Right lobe of liver (tissue), 6 donors: ENCODE data around the gene NCBP1. TPM values are rescaled to one million over a fixed set of nuclear protein-coding genes. Genes with fewer than 3 reads are reported as not detected.
"Not testable (repeated sequence)": the region's sequence is repeated elsewhere in the genome, so short reads cannot be mapped to it uniquely, and the experiment has no call there.

Source experiments
- ATAC-seq, 4 donors: fragments of 200-7000 bp; cut with Tn5 transposase; one replicate each; pipeline ENCODE4 v1.9.1; 2020; ENCODE audit warnings: mild to moderate bottlenecking in 4 of 4, moderate library complexity in 4 of 4
- DNase-seq, 3 donors: peaks; one replicate each; pipeline ENCODE4 v3.0.0-alpha.2; 2020
- H3K27ac ChIP-seq, 3 donors: fragments of 200-600 bp; one replicate each; pipeline ENCODE4 v1.8.0; 2022
- H3K27me3 ChIP-seq, 2 donors: fragments of 200-600 bp; one replicate each; pipeline ENCODE4 v1.8.0; 2022
- H3K36me3 ChIP-seq, 4 donors: fragments of 200-600 bp; sonication (generic) in 1 of 4; one replicate each; pipeline versions ENCODE4 v1.5.1 to v1.8.0; 2017 to 2022; ENCODE audit warnings: control low read depth in 1 of 4
- H3K4me1 ChIP-seq, 4 donors: fragments of 200-600 bp; sonication (generic) in 1 of 4; one replicate each; pipeline versions ENCODE4 v1.5.1 to v1.8.0; 2017 to 2022; ENCODE audit warnings: control low read depth in 1 of 4
- H3K4me3 ChIP-seq, 3 donors: fragments of 200-600 bp; one replicate each; pipeline ENCODE4 v1.8.0; 2022
- H3K9me3 ChIP-seq, 4 donors: fragments of 200-600 bp; sonication (generic) in 1 of 4; one replicate each; pipeline versions ENCODE4 v1.5.1 to v1.8.0; 2017 to 2022; ENCODE audit warnings: control low read depth in 1 of 4
- POLR2A ChIP-seq: fragments of 450-650 bp; IDR thresholded peaks from one replicate; pipeline ENCODE4 v1.6.1; 2017; ENCODE audit warnings: antibody characterized with exemption, mild to moderate bottlenecking
- WGBS: methylation state at CpG from one replicate; pipeline ENCODE4 v1.1.6; 2018; ENCODE audit warnings: low coverage, low lambda C conversion rate; ENCODE audit not compliant: insufficient coverage; ENCODE audit errors: missing lambda C conversion rate; 5-methylcytosine and 5-hydroxymethylcytosine counted together
- intact Hi-C, 2 donors: fragments of 100-400 bp; cut with DNase I; formaldehyde crosslinking; loops; one replicate each; pipeline versions ENCODE4 v1.11.2 to v1.14.1; 2022
- total RNA-seq, 6 experiments: library from RNA; depleted of rRNA in 2 of 6; stranded (reverse); fragments of >200 nt in 2 of 6; fragmentation: NEBNext Ultra II Directional in 3 of 6; extraction: Animal tissue kit (Norgen Biotek cat#: 25700) in 3 of 6; gene quantifications; one replicate each; pipeline versions ENCODE4 v1.1.0 to v1.2.4, GENCODE V29; 2016 to 2023
- TF ChIP-seq, protein P1 (sequence below), 4 donors: fragments of 200-600 bp in 3 of 4; fragments of 450-650 bp in 1 of 4; IDR thresholded peaks; one replicate each; pipeline versions ENCODE4 v1.5.1 to v1.8.0; 2016 to 2022; ENCODE audit warnings: antibody characterized with exemption in 4 of 4, mild to moderate bottlenecking in 2 of 4
- donor health status: DM: no; HTN: yes; CAD: no.
- donor health status: DM: no; HTN: no; CAD: no.
- donor health status: DM: no; HTN: no; CAD: no.
- donor health status: DM: no; HTN: yes; CAD: no.
- donor health status: DM: no; HTN: yes; CAD: no.

The NCBP1 gene
- total RNA-seq, 6 experiments from 2014 or later = 10.9 to 15.3 (median 12.5) TPM

GRCh38 chr9:97696803-97697601 lies 63.4 kb downstream of the NCBP1 start, which contains the start of gene XPA:
Gene XPA (minus strand): TSS chr9:97697340. CDS start chr9:97697292, 48 bp downstream.
- ATAC-seq (peak; percentile 97 to 98 (median 98)), DNase-seq (peak; percentile 98 to 99 (median 98))
- peaks cover 0 to 37% (median 11%) of the 10 kb centered on the region in 4 donors for H3K4me1 ChIP-seq
- intact Hi-C loops = no loop called here
- peak within 1 kb of the TSS; percentile 79 to 91 (median 89) for H3K27ac ChIP-seq
- no peaks in the 10 kb centered on the region for H3K27me3 ChIP-seq
- TF ChIP-seq, protein P1, sequence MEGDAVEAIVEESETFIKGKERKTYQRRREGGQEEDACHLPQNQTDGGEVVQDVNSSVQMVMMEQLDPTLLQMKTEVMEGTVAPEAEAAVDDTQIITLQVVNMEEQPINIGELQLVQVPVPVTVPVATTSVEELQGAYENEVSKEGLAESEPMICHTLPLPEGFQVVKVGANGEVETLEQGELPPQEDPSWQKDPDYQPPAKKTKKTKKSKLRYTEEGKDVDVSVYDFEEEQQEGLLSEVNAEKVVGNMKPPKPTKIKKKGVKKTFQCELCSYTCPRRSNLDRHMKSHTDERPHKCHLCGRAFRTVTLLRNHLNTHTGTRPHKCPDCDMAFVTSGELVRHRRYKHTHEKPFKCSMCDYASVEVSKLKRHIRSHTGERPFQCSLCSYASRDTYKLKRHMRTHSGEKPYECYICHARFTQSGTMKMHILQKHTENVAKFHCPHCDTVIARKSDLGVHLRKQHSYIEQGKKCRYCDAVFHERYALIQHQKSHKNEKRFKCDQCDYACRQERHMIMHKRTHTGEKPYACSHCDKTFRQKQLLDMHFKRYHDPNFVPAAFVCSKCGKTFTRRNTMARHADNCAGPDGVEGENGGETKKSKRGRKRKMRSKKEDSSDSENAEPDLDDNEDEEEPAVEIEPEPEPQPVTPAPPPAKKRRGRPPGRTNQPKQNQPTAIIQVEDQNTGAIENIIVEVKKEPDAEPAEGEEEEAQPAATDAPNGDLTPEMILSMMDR (IDR thresholded peaks at IDR 0.05) = no peak
- peak; percentile 94 for TF ChIP-seq POLR2A
- WGBS = 0% methylated on average over 12 of the region's 82 CpGs
- no peaks in the 10 kb centered on the region for H3K9me3 ChIP-seq
- peaks cover 0 to 6% (median 2%) of the 10 kb centered on the region in 4 donors for H3K36me3 ChIP-seq
- H3K4me3 ChIP-seq = peak within 1 kb of the TSS; percentile 79 to 89 (median 88)

GRCh38 chr9:97697837-97698236 lies 64.2 kb downstream of the NCBP1 start:
- no peaks in the 10 kb centered on the region for H3K36me3 ChIP-seq
- ATAC-seq (no peak), DNase-seq (no peak)
- H3K4me3 ChIP-seq = peak overlapping the region in 1 of 3 donors; percentile 88
- H3K27ac ChIP-seq = peak overlapping the region; percentile 79 to 91 (median 89)
- 56% methylated on average over 1 of the region's 1 CpG for WGBS
- TF ChIP-seq POLR2A = no peak
- TF ChIP-seq, protein P1 (IDR thresholded peaks at IDR 0.05) = no peak
- no peaks in the 10 kb centered on the region for H3K27me3 ChIP-seq
- peaks cover 0 to 39% (median 12%) of the 10 kb centered on the region in 4 donors for H3K4me1 ChIP-seq
- intact Hi-C loops = no loop called here
- no peaks in the 10 kb centered on the region for H3K9me3 ChIP-seq

DNA sequence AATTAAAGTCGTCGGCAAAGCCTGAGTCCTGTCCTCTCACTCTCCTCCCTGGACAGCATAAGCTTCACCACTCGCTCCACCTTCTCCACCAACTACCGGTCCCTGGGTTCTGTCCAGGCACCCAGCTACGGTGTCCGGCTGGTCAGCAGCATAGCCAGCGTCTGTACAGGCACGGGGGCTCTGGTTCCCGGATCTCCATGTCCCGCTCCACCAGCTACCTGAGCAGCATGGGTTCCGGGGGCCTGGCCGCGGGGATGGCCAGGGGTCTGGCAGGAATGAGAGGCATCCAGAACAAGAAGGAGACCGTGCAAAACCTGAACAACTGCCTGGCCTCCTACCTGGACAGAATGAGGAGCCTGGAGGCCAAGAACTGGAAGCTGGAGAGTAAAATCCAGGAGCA lies 65.2 kb downstream of the NCBP1 start:
- Histone ChIP-seq H3K4me3 (no peak overlapping the region), H3K36me3 (no peaks in the 10 kb centered on the region), H3K27me3 (no peaks in the 10 kb centered on the region), H3K27ac (no peak overlapping the region), H3K4me1 (peaks cover 0 to 37% (median 15%) of the 10 kb centered on the region in 4 donors), H3K9me3 (no peaks in the 10 kb centered on the region)
- ATAC-seq (no peak), DNase-seq (no peak)
- TF ChIP-seq, protein P1 (IDR thresholded peaks at IDR 0.05) = no peak
- no peak for TF ChIP-seq POLR2A
- intact Hi-C loops = no loop called here
- 90% methylated on average over 2 of the region's 14 CpGs for WGBS

- H3K27me3 ChIP-seq, DNase-seq, H3K36me3 ChIP-seq, intact Hi-C loops, ATAC-seq, H3K4me3 ChIP-seq, H3K27ac ChIP-seq, H3K9me3 ChIP-seq: not testable (repeated sequence)
- H3K4me1 ChIP-seq = peaks cover 0 to 36% (median 16%) of the 10 kb centered on the region in 4 donors
- 61% methylated on average over 13 of the region's 13 CpGs for WGBS
These were observed 65.7 kb downstream of the NCBP1 start for GRCh38 chr9:97699281-97699680.

- H3K9me3 ChIP-seq, H3K4me3 ChIP-seq, H3K27me3 ChIP-seq, ATAC-seq, H3K27ac ChIP-seq, intact Hi-C loops, H3K36me3 ChIP-seq, DNase-seq: not testable (repeated sequence)
- WGBS = 82% methylated on average over 1 of the region's 3 CpGs
- peaks cover 0 to 32% (median 16%) of the 10 kb centered on the region in 4 donors for H3K4me1 ChIP-seq
These were observed 66.2 kb downstream of the NCBP1 start for GRCh38 chr9:97699824-97700223.
